SK-N-SH treated with all-trans-retinoic acid at 6 μM for 48 hours (cell line): ENCODE measurements around the gene DTX1.

Source experiments
- ESRRG ChIP-seq: fragments of 250-450 bp; sonication (Bioruptor Pico); IDR thresholded peaks from 2 replicates; pipeline ENCODE4 v1.6.1; 2021; ENCODE audit warnings: mild to moderate bottlenecking
- ISL1 ChIP-seq: fragments of 250-450 bp; sonication (Bioruptor Pico); IDR thresholded peaks from 2 replicates; pipeline ENCODE4 v2.1.2; 2022; ENCODE audit warnings: mild to moderate bottlenecking, moderate library complexity
- TCF4 ChIP-seq: fragments of 250-450 bp; sonication (Bioruptor Pico); IDR thresholded peaks from 2 replicates; pipeline ENCODE4 v1.8.0; 2021; ENCODE audit warnings: mild to moderate bottlenecking, moderate library complexity, borderline replicate concordance
- ZFP3 ChIP-seq: fragments of 250-450 bp; sonication (Bioruptor Pico); IDR thresholded peaks from 2 replicates; pipeline ENCODE4 v1.5.0; 2020; ENCODE audit warnings: mild to moderate bottlenecking, moderate library complexity
- ZNF70 ChIP-seq: fragments of 450-650 bp; formaldehyde crosslinking; IDR thresholded peaks from 2 replicates; pipeline ENCODE4 v1.5.0; 2020; ENCODE audit warnings: mild to moderate bottlenecking, moderate library complexity
- TF ChIP-seq, protein P1 (sequence below): fragments of 250-450 bp; sonication (Bioruptor Pico); IDR thresholded peaks from 2 replicates; pipeline ENCODE4 v1.5.0; 2020; ENCODE audit warnings: mild to moderate bottlenecking, moderate library complexity
- TF ChIP-seq, protein P2 (sequence below): fragments of 250-450 bp; sonication (Bioruptor Pico); IDR thresholded peaks from 2 replicates; pipeline ENCODE4 v1.8.0; 2020; ENCODE audit warnings: mild to moderate bottlenecking, moderate library complexity, borderline replicate concordance
- TF ChIP-seq, protein P3 (sequence below): fragments of 250-450 bp; sonication (Bioruptor Pico); IDR thresholded peaks from 2 replicates; pipeline ENCODE4 v1.5.1; 2021; ENCODE audit warnings: mild to moderate bottlenecking, moderate library complexity

DNA sequence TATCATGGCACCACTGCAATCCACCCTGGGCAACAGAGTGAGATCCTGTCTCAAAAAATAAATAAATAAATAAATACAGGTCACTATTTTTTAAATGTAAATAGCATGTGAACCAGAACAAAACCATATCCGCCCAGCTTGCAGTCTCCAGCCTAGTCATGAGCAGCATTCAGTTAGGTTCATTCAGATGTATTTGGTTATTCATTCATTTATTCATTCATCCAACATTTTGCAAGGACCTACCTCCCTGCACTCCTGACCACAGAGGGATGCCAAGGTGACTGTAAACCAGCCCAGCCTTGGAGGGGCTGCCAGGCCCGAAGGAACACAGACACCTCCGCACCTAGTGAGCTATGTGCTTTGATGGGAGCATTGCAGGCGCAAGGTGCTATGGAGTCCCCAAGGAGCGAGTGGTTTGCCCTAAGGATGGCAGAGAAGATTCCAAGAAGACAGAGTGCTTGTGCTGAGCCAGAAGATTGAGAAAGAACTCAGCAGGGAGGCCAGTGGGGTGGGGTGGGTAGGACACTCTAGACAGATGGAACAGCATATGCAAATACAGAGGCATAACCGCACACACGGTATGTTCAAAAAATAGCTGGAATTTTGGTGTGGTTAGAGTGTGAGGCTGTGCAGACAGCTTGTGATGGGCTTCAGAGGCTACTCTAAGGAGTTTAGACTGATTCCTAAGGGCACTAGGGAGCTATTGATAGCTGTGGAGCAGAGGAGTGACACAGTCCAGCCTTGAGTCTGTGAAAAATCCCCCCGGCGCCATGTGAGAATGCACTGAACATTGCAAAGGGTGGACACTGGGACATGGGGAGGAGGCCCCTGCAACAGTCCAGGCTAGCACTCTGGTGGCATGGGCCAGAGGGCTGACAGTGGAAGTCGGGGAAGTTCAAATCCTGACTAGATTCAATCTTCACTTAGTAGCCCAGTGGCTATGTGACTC lies 11.7 kb downstream of the DTX1 start:
- TF ChIP-seq, protein P1, sequence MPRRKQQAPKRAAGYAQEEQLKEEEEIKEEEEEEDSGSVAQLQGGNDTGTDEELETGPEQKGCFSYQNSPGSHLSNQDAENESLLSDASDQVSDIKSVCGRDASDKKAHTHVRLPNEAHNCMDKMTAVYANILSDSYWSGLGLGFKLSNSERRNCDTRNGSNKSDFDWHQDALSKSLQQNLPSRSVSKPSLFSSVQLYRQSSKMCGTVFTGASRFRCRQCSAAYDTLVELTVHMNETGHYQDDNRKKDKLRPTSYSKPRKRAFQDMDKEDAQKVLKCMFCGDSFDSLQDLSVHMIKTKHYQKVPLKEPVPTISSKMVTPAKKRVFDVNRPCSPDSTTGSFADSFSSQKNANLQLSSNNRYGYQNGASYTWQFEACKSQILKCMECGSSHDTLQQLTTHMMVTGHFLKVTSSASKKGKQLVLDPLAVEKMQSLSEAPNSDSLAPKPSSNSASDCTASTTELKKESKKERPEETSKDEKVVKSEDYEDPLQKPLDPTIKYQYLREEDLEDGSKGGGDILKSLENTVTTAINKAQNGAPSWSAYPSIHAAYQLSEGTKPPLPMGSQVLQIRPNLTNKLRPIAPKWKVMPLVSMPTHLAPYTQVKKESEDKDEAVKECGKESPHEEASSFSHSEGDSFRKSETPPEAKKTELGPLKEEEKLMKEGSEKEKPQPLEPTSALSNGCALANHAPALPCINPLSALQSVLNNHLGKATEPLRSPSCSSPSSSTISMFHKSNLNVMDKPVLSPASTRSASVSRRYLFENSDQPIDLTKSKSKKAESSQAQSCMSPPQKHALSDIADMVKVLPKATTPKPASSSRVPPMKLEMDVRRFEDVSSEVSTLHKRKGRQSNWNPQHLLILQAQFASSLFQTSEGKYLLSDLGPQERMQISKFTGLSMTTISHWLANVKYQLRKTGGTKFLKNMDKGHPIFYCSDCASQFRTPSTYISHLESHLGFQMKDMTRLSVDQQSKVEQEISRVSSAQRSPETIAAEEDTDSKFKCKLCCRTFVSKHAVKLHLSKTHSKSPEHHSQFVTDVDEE, result no peak
- TF ChIP-seq ZNF70 (CRISPR knock-in tag) (no peak), TCF4 (CRISPR knock-in tag) (no peak), ESRRG (CRISPR knock-in tag) (no peak), ISL1 (no peak), ZFP3 (CRISPR knock-in tag) (no peak)
- TF ChIP-seq, protein P2, sequence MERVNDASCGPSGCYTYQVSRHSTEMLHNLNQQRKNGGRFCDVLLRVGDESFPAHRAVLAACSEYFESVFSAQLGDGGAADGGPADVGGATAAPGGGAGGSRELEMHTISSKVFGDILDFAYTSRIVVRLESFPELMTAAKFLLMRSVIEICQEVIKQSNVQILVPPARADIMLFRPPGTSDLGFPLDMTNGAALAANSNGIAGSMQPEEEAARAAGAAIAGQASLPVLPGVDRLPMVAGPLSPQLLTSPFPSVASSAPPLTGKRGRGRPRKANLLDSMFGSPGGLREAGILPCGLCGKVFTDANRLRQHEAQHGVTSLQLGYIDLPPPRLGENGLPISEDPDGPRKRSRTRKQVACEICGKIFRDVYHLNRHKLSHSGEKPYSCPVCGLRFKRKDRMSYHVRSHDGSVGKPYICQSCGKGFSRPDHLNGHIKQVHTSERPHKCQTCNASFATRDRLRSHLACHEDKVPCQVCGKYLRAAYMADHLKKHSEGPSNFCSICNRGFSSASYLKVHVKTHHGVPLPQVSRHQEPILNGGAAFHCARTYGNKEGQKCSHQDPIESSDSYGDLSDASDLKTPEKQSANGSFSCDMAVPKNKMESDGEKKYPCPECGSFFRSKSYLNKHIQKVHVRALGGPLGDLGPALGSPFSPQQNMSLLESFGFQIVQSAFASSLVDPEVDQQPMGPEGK (CRISPR knock-in tag), result no peak
- TF ChIP-seq, protein P3, sequence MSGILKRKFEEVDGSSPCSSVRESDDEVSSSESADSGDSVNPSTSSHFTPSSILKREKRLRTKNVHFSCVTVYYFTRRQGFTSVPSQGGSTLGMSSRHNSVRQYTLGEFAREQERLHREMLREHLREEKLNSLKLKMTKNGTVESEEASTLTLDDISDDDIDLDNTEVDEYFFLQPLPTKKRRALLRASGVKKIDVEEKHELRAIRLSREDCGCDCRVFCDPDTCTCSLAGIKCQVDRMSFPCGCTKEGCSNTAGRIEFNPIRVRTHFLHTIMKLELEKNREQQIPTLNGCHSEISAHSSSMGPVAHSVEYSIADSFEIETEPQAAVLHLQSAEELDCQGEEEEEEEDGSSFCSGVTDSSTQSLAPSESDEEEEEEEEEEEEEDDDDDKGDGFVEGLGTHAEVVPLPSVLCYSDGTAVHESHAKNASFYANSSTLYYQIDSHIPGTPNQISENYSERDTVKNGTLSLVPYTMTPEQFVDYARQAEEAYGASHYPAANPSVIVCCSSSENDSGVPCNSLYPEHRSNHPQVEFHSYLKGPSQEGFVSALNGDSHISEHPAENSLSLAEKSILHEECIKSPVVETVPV (CRISPR knock-in tag), result no peak
